ENCODE data around the gene WDR18.
A peak's percentile ranks its signal among the peaks of the same experiment; 100 is the strongest.
"Not testable (repeated sequence)": the region's sequence is repeated elsewhere in the genome, so short reads cannot be mapped to it uniquely, and the experiment has no call there.

WDR18 gene

DNA sequence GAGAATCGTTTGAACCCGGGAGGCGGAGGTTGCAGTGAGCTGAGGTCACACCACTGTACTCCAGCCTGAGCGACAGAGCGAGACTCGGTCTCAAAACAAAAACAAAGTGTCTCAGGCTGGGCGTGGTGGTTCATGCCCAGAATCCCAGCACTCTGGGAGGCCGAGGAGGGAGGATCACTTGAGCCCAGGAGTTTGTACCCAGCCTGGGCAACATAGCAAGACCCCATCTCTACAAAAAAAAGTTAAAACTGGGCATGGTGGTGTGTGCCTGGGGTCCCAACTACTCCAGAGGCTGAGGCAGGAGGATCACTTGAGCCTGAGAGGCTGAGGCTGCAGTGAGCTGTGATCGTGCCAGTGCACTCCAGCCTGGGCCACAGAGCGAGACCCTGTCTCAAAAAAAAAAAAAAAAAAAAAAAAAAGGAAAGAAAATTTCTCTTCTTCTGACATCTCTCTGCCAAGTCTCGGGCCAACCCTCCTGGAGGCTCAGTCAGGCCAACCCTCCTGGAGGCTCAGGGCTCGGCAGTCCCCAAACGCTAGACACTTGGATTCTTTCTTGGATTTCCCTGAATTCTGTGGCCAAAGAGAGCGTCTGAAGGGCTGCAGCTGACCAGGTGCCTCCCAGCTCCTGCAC lies 32.0 kb upstream of the WDR18 start:
- Histone ChIP-seq H3K36me3 (ENCODE audit: insufficient read depth, low read length) (peaks cover 12% of the 10 kb centered on the region), H3K27me3 (ENCODE audit: insufficient read depth, low read length) (no peaks in the 10 kb centered on the region), H3K9ac (ENCODE audit: low read depth, low read length) (peak overlapping the region; percentile 56; the same call in 1 of the 2 replicates), H3K4me1 (ENCODE audit: insufficient read depth, low read length) (peaks cover 18% of the 10 kb centered on the region; the same call in 1 of the 2 replicates), H3K4me3 (ENCODE audit: low read length) (no peak overlapping the region), H3K9me3 (ENCODE audit: insufficient read depth, low read depth, low read length) (no peaks in the 10 kb centered on the region), H3K27ac (ENCODE audit: low read depth, low read length) (peak overlapping the region; percentile 80)
- WGBS = 88% methylated on average over 14 of the region's 14 CpGs

DNA sequence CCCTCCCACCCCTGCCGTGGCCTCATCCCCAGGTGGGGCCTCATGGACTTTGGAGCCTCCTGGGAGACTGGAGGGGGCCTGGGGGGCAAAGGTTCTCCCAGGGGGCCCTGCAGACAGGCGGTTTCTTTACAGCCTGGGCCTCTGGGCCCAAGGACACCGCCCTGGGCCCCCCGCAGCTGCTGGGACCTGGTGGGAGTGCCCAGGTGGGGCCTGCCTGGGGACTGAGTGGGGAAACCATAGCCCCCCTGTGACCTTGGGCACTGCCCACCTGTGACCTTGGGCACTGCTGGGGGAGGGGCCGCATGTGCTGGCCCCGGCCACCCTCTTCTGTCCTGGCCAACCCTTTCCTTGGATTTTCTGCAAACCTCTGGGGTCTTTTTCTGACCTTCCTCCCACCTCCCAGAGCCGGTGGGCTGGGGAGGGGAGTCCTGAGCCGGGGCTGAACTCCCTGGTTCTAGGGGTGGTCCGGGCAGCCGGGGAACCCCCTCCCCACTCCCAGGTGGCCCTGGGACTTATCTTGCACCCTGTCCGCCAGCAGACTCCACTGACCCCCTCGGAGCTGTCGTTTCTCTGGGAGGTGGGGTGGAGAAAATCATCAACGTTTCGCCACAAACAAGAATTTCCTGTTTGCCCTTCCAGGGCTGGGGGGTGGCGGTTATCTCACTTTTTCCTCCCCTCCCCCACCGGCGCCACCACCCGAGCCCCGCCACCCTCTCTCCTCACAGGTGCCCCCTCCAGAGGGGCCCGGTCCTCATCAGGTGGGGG lies 31.3 kb upstream of the WDR18 start:
- peaks cover 21% of the 10 kb centered on the region; the same call in 1 of the 2 replicates for H3K4me1 ChIP-seq (ENCODE audit: insufficient read depth, low read length)
- no peaks in the 10 kb centered on the region for H3K27me3 ChIP-seq (ENCODE audit: insufficient read depth, low read length)
- 50% methylated on average over 12 of the region's 21 CpGs for WGBS
- H3K4me3 ChIP-seq (ENCODE audit: low read length) = 0 out of 2 replicates have a peak overlapping the region, but pooled peaks have one; percentile 6
- H3K9me3 ChIP-seq (ENCODE audit: insufficient read depth, low read depth, low read length) = no peaks in the 10 kb centered on the region
- H3K27ac ChIP-seq (ENCODE audit: low read depth, low read length) = peak overlapping the region; percentile 80
- peaks cover 5% of the 10 kb centered on the region; the same call in 1 of the 2 replicates for H3K36me3 ChIP-seq (ENCODE audit: insufficient read depth, low read length)
- H3K9ac ChIP-seq (ENCODE audit: low read depth, low read length) = peak overlapping the region; percentile 56

DNA sequence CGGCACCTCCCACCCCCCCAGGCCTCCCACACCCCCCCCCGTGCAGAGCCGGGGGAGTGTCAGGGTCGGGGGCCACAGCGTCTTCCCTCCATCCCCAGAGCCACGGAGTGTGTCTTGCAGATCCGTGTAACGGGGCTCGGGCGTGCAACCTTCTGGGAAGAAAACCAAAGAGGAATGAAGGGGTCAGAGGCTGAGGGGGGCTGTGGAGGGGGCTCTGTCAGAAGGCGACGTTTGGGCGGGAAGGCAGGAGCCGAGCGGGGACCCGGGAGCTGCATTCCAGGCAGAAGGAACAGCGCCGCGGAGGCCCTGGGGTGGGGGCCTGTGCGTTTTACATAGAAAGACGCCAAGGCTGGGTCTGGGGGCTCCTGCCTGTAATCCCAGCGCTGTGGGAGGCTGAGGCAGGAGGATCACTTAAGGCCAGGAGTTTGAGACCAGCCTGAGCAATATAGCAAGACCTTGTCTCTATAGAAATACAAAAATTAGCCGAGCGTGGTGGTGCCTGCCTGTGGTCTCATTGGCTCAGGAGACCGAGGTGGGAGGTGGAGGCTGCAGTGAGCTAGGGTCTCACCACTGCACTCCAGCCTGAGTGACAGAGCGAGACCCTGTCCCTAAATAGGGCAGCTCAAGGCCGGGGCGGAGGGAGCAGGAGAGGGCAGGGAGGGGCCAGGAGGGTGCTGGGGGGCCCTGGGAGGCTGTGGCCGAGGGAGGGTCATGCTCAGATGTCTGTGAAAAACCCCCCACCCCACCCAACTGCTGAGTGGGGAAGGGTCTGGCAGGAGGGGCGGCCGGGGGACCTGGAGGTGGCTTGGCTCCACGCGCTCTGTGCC lies 30.5 kb upstream of the WDR18 start:
- Histone ChIP-seq H3K9me3 (ENCODE audit: insufficient read depth, low read depth, low read length) (no peaks in the 10 kb centered on the region), H3K4me3 (ENCODE audit: low read length) (no peak overlapping the region), H3K27ac (ENCODE audit: low read depth, low read length) (peak overlapping the region; percentile 80), H3K4me1 (ENCODE audit: insufficient read depth, low read length) (peaks cover 21% of the 10 kb centered on the region; the same call in 1 of the 2 replicates), H3K36me3 (ENCODE audit: insufficient read depth, low read length) (no peaks in the 10 kb centered on the region), H3K9ac (ENCODE audit: low read depth, low read length) (no peak overlapping the region), H3K27me3 (ENCODE audit: insufficient read depth, low read length) (no peaks in the 10 kb centered on the region)
- WGBS = 51% methylated on average over 28 of the region's 33 CpGs

DNA sequence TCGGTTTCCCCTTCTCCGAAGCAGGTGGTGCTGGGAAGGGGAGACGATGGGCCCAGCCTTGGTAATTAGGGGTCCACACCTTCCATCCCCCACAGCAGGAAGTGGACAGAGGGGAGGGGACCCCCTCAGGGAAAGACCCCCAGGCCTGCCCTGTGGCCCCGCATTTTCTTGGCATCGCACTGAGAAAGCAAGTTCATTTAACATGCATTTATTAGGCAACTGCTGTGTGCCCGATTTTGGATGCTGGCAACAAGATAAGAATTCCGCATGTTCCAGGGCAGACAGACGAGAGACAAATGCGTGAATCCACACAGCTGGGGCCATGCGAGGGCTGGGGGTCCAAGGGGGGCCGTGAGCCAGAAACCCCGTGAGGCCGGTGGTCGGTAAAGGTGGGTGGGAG lies 29.9 kb upstream of the WDR18 start:
- H3K9me3 ChIP-seq (ENCODE audit: insufficient read depth, low read depth, low read length) = no peaks in the 10 kb centered on the region
- H3K4me1 ChIP-seq (ENCODE audit: insufficient read depth, low read length) = peaks cover 21% of the 10 kb centered on the region; the same call in 1 of the 2 replicates
- no peak overlapping the region for H3K9ac ChIP-seq (ENCODE audit: low read depth, low read length)
- peaks cover 4% of the 10 kb centered on the region; the same call in 1 of the 2 replicates for H3K36me3 ChIP-seq (ENCODE audit: insufficient read depth, low read length)
- no peak overlapping the region; the same call in 1 of the 2 replicates for H3K27ac ChIP-seq (ENCODE audit: low read depth, low read length)
- no peaks in the 10 kb centered on the region for H3K27me3 ChIP-seq (ENCODE audit: insufficient read depth, low read length)
- WGBS = 73% methylated on average over 12 of the region's 14 CpGs
- H3K4me3 ChIP-seq (ENCODE audit: low read length) = no peak overlapping the region

DNA sequence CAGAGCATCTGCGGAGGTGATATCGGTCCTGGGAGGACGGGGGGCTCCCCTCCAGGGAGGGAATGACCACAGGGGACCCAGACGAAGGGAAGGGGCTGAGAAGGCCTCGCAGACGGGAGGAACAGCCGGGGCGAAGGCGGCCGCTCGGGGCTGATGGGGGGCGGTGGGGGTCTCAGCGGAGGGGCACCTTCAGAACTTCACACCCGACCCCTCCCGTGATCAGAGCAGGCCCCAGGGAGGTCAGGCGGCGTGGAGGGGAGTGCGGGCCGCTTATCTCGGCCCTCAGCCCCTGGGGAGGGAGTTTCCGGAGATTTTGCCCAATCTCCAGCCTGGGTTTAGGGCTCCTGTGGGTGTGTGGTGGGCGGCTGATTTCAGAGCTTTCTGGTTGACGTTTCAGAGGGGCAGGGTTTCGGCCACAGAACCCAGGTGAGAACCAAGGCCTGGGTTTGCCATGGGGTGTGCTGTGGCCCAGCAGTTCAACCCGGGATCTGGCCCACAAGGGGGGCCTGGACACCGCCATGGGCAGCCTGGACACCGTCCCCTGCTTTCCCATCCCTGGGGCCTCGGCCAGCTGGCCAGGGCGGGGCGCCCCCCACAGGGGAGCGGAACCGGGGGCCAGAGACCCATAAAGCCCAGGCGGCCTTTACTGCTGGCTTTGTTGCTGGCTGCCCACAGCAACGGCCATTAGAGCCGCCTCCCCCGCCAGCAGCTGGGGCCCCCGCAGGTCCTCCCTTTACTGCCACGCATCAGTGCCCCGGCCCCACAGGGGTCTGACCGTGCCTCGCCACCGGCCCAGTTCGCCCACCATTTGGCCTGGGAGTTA lies 29.3 kb upstream of the WDR18 start:
- WGBS = 80% methylated on average over 43 of the region's 43 CpGs
- H3K36me3 ChIP-seq (ENCODE audit: insufficient read depth, low read length) = peaks cover 4% of the 10 kb centered on the region; the same call in 1 of the 2 replicates
- H3K27ac ChIP-seq (ENCODE audit: low read depth, low read length) = no peak overlapping the region; the same call in 1 of the 2 replicates
- no peak overlapping the region for H3K4me3 ChIP-seq (ENCODE audit: low read length)
- H3K9me3 ChIP-seq (ENCODE audit: insufficient read depth, low read depth, low read length) = no peaks in the 10 kb centered on the region
- peaks cover 21% of the 10 kb centered on the region; the same call in 1 of the 2 replicates for H3K4me1 ChIP-seq (ENCODE audit: insufficient read depth, low read length)
- H3K9ac ChIP-seq (ENCODE audit: low read depth, low read length) = no peak overlapping the region
- no peaks in the 10 kb centered on the region for H3K27me3 ChIP-seq (ENCODE audit: insufficient read depth, low read length)

DNA sequence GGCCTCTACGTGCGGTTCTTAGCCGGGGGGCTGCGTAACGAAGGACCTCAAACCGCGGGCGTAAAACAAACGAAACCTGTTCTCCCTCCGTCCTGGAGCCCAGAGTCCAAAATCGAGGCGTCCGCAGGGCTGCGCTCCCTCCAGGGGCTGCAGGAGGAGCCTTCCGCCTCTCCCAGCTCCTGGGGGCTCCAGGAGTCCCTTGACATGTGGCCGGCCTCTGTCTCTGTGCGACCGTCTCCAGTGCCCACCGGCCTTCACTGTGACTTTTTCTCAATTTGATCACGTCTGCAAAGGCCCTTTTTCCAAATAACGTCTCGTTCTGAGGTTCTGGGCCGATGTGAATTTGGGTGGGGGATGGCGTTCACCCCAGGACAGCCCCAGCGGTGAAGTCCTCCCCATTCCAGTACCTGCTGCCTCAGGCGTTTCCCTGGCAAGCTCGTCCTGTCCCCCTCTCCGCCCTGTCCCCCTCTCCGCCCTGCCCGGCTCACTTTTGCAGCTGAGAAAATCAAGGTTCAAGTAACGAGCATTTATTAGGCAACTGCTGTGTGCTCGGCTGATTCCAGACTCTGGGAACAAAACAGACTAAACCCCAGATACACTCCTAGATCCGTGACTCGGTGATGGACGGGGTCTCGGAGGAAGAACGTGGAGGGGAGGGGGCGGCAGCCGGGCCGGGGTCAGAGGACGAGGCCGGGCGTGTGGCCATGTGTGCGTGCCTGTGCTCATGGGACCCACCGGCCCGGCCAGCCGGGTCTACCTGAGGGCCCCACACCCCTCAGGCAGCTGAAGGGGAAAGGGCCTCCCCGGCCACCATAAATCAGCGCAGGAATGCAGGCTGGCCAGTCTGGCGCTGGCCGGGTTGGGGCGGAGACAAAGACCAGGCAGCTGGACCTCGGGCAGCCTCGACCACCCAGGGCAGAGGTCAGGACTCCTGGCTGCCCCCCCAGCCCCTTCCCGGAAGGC lies 28.1 kb upstream of the WDR18 start:
- Histone ChIP-seq H3K4me1 (ENCODE audit: insufficient read depth, low read length) (peaks cover 21% of the 10 kb centered on the region; the same call in 1 of the 2 replicates), H3K9ac (ENCODE audit: low read depth, low read length) (peak overlapping the region; percentile 63), H3K4me3 (ENCODE audit: low read length) (no peak overlapping the region), H3K9me3 (ENCODE audit: insufficient read depth, low read depth, low read length) (no peaks in the 10 kb centered on the region), H3K27ac (ENCODE audit: low read depth, low read length) (peak overlapping the region; percentile 66), H3K36me3 (ENCODE audit: insufficient read depth, low read length) (peaks cover 10% of the 10 kb centered on the region; the same call in 1 of the 2 replicates), H3K27me3 (ENCODE audit: insufficient read depth, low read length) (no peaks in the 10 kb centered on the region)
- WGBS = 79% methylated on average over 55 of the region's 55 CpGs

DNA sequence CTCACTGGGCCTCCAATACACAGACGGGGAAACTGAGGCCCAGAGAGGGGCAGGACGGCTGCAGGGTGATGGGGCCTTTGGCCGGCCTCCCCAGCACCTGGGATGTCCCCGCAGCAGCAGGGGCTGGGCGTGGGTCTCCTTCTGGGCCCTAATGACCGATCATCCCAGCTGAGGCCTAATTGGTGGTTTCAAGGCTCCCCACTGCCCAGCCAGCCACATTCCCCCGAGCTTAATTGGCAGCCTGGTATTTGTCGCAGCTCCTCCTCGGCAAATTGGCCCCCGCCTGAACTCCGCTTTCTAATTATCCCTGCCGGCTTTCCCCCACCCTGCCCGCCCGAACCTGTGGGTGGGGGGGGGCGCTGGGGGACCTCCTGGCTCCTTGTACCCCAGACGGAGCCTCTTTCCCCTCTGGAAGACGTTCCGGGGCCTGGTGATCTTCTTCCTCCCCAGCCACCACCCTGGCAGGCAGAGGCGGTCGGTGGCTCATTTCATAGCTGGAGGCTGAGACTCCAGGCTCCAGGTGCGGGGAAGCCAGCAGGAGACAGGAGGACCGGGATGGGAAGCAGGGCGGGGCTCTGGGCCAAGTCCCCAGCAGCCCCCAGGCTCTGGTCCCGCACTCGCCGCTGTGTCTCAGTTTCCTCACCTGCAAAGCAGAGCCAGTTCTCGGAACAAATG lies 27.2 kb upstream of the WDR18 start:
- peaks cover 16% of the 10 kb centered on the region; the same call in 1 of the 2 replicates for H3K36me3 ChIP-seq (ENCODE audit: insufficient read depth, low read length)
- peaks cover 21% of the 10 kb centered on the region; the same call in 1 of the 2 replicates for H3K4me1 ChIP-seq (ENCODE audit: insufficient read depth, low read length)
- H3K27ac ChIP-seq (ENCODE audit: low read depth, low read length) = peak overlapping the region; percentile 66
- no peaks in the 10 kb centered on the region for H3K9me3 ChIP-seq (ENCODE audit: insufficient read depth, low read depth, low read length)
- H3K27me3 ChIP-seq (ENCODE audit: insufficient read depth, low read length) = no peaks in the 10 kb centered on the region
- peak overlapping the region; percentile 63 for H3K9ac ChIP-seq (ENCODE audit: low read depth, low read length)
- 44% methylated on average over 27 of the region's 27 CpGs for WGBS
- no peak overlapping the region for H3K4me3 ChIP-seq (ENCODE audit: low read length)

DNA sequence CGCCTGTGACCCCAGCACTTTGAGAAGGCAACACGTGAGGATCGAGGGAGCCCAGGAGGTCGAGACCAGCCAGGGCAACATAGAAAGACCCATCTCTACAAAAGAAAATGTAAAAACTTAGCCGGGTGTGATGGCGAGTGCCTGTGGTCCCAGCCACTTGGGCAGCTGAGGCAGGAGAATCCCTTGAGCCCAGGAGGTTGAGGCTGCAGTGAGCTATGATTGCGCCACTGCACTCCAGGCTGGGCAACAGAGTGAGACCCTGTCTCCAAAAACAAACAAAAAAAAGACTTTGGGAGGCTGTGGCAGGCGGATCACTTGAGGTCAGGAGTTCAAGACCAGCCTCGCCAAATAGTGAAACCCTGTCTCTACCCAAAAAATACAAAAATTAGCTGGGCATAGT lies 26.6 kb upstream of the WDR18 start:
- not testable (repeated sequence) for H3K9me3 ChIP-seq (ENCODE audit: insufficient read depth, low read depth, low read length); H3K27me3 ChIP-seq (ENCODE audit: insufficient read depth, low read length); H3K9ac ChIP-seq (ENCODE audit: low read depth, low read length); H3K4me3 ChIP-seq (ENCODE audit: low read length)
- Histone ChIP-seq H3K27ac (ENCODE audit: low read depth, low read length) (peak overlapping the region; percentile 66), H3K36me3 (ENCODE audit: insufficient read depth, low read length) (peaks cover 16% of the 10 kb centered on the region; the same call in 1 of the 2 replicates), H3K4me1 (ENCODE audit: insufficient read depth, low read length) (peaks cover 17% of the 10 kb centered on the region; the same call in 1 of the 2 replicates)
- 91% methylated on average over 9 of the region's 9 CpGs for WGBS

Measured in HUES64 (cell line).